Breast epithelium (tissue), 3 donors: ENCODE data around the gene RERE.

Experiments used
- POLR2A ChIP-seq: fragments of 450-650 bp; IDR thresholded peaks from one replicate; pipeline ENCODE4 v1.6.1; 2016; ENCODE audit warnings: antibody characterized with exemption, mild to moderate bottlenecking, moderate library complexity
- POLR2AphosphoS5 ChIP-seq, 3 donors: sonication (generic); formaldehyde crosslinking; IDR thresholded peaks; one replicate each; pipeline ENCODE4 v1.6.1; 2017; ENCODE audit warnings: antibody characterized with exemption in 3 of 3
- TF ChIP-seq, protein P1 (sequence below), 3 donors: fragments of 450-650 bp; IDR thresholded peaks; one replicate each; pipeline ENCODE4 v1.5.1; 2016 to 2017; ENCODE audit warnings: antibody characterized with exemption in 3 of 3, mild to moderate bottlenecking in 3 of 3, moderate library complexity in 3 of 3

DNA sequence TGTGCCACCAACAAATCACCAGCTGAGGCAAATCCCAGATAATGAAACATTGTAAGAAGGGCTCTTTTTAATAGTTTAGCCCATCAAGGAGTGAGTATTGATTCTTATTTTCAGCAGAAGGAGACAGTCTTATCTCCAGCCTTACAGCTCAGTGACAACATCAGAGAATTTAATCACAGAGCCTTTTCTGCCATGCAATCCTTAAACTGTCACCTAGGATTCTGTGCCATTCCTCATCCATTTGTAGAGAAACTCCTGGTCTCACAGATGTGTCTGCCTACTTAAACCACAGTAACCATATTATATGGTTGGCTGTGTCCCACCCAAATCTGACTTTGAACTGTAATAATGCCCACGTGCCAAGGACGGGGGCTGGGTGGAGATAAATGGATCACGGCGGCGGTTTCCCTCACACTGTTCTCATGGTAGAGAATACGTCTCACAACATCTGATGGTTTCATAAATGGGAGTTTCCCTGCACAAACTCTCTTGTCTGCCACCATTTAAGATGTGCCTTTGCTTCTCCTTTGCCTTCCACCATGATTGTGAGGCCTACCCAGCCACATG lies 217.7 kb downstream of the RERE start:
- TF ChIP-seq, protein P1, sequence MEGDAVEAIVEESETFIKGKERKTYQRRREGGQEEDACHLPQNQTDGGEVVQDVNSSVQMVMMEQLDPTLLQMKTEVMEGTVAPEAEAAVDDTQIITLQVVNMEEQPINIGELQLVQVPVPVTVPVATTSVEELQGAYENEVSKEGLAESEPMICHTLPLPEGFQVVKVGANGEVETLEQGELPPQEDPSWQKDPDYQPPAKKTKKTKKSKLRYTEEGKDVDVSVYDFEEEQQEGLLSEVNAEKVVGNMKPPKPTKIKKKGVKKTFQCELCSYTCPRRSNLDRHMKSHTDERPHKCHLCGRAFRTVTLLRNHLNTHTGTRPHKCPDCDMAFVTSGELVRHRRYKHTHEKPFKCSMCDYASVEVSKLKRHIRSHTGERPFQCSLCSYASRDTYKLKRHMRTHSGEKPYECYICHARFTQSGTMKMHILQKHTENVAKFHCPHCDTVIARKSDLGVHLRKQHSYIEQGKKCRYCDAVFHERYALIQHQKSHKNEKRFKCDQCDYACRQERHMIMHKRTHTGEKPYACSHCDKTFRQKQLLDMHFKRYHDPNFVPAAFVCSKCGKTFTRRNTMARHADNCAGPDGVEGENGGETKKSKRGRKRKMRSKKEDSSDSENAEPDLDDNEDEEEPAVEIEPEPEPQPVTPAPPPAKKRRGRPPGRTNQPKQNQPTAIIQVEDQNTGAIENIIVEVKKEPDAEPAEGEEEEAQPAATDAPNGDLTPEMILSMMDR (IDR thresholded peaks at IDR 0.05): no peak
- TF ChIP-seq POLR2A (no peak), POLR2AphosphoS5 (IDR thresholded peaks at IDR 0.05) (no peak)
